Coronary artery (tissue), 2 donors: Measurements from ENCODE around the gene TCEA2.

Source experiments
- DNase-seq: peaks from one replicate; pipeline ENCODE4 v3.0.0-alpha.2; 2017; ENCODE audit warnings: low spot score
- H3K27ac ChIP-seq, 2 donors: fragments of 200-600 bp; sonication (generic); one replicate each; pipeline ENCODE4 v1.5.1; 2016 to 2019
- H3K4me3 ChIP-seq: fragments of 200-600 bp; sonication (generic); 2 replicates; pipeline ENCODE4 v1.5.1; 2016; ENCODE audit warnings: mild to moderate bottlenecking, moderate library complexity
- CTCF ChIP-seq: fragments of 200-600 bp; sonication (generic); IDR thresholded peaks from one replicate; pipeline ENCODE4 v1.5.1; 2019; ENCODE audit warnings: antibody characterized with exemption

The TCEA2 gene

GRCh38 chr20:64104667-64105451 lies 41.9 kb downstream of the TCEA2 start:
- Histone ChIP-seq H3K27ac (no peak overlapping the region), H3K4me3 (no peak overlapping the region)
- DNase-seq, result no peak
- TF ChIP-seq CTCF, result no peak

DNA sequence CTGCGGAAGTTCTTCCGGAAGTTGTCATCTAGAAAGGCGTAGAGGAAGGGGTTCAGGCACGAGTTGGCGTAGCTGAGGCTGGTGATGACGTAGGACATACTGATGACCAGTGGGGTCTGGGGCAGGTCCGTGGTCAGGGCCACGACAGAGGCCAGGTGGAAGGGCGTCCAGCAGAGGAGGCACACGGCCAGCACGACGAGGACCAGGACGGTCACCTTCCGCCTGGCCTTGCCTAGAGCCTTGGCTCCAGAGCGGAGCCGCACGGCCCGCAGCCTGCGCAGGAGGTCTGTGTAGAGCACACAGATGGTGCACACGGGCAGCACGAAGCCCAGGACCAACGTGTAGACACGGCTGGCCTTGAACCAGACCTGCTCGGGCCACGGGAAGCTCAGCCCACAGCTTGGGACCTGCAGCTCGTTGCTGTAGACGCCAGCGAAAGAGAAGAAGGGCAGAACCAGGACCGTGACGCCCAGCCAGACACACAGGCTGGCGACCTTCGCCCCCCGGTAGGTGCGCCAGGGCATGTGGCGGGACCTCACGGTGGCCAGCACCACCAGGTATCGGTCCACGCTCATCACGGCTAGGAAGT lies 42.9 kb downstream of the TCEA2 start:
- DNase-seq, result no peak
- no peak for TF ChIP-seq CTCF
- no peak overlapping the region for H3K4me3 ChIP-seq
- no peak overlapping the region for H3K27ac ChIP-seq

DNA sequence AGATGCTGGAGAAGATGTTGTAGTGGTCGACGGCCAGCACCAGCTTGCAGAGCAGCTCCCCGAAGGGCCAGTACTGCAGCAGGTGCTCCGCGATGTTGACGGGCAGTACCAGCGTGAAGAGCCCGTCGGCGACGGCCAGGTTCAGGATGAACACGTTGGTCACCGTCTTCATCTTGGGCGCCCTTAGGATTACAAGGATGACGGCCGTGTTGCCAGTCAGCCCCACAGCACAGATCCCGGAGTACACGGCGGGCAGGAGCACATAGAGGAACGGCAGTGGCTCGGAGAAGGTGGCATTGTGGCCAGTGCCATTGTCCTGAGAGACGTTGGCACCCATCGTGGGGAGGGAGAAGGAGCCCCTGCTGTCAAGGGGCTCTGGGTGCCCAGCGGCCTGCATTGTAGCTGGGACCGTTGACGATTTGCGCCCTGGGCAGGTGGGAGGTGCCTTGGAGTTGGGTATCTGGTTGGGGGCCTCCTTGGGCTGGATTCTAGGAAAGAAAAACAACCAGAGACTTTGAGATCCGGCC lies 43.5 kb downstream of the TCEA2 start:
- no peak for TF ChIP-seq CTCF
- no peak for DNase-seq
- H3K4me3 ChIP-seq, result no peak overlapping the region
- no peak overlapping the region for H3K27ac ChIP-seq

DNA sequence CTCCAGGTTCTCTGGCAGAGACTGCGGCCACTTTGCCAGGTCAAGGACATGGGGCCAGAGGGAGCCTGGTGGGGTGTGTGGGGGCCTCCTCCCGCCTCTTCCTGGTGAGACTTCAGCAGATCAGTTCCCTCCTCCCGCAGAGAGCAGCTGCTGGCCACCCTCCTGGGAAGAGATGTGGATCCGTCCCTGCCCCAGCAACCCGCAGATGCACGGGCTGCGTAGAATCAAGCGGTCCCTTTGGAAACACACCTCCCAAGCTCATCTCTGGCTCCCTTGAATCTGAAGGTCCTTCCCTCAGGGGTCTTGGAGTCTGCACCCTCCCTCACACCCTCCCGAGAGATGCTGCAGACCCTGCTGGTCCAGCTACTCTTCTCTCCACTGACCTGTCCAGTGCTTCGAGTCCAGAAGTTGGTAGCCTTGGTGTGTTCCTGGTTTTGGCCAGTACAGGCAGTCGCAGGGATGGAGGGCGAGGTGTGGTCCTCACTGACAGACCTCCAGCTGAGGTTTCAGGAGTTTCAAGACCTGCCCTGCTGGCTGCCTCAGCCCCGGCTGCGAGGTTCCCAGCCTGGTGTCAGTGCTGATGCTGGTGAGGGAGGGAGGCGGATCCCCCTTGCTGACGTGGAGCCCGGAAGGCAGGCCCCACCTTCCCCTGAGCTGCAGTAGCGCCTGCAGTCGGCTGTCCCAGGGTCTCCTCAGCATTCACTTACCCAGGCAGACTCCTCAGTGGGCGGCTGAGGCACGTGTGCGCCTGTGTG lies 44.2 kb downstream of the TCEA2 start, which contains the start of gene NPBWR2:
NPBWR2 (minus strand) TSS at position 585 of the 755 bp plus-strand sequence. CDS start 734 bp downstream, outside the sequence.
- TF ChIP-seq CTCF, result no peak
- H3K27ac ChIP-seq, result no peak within 1 kb of the TSS
- no peak within 1 kb of the TSS for H3K4me3 ChIP-seq
- no peak for DNase-seq

DNA sequence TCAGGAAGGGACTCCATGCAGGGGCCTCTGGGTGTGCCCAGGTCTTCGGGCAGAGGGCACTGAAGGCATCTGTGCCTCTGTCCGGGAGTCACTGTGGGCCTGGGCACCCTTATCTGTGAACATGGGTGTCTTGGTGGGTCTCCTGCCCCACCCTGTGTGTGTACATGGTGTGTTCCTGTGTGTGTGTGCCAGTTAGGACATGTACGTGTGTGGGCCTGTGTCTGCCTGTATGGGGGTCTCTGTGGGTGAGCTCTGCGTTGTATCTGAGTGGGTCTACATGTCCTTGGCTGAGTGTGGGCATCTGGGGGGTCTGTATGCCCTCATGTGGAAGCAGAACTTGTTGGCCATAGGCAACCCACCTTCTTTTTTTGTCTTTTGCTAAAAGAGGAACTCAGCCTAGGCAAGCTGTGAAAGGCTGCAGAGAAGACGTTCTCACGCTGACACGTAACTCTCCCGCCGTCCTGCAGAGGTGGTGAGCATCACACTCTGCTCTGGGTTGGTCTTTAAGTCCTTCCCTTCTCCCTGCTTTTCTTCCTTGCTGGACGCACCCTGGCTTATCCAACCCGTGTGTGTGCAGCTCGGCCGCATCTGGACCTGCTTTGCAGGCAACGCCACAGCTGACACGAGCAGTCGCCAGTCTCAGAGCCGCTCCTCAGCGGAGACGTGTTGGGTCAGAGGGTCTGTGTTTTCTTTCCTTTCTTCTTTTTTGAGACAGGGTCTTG lies 44.9 kb downstream of the TCEA2 start:
- Histone ChIP-seq H3K27ac (no peak overlapping the region), H3K4me3 (no peak overlapping the region)
- DNase-seq, result no peak
- no peak for TF ChIP-seq CTCF

DNA sequence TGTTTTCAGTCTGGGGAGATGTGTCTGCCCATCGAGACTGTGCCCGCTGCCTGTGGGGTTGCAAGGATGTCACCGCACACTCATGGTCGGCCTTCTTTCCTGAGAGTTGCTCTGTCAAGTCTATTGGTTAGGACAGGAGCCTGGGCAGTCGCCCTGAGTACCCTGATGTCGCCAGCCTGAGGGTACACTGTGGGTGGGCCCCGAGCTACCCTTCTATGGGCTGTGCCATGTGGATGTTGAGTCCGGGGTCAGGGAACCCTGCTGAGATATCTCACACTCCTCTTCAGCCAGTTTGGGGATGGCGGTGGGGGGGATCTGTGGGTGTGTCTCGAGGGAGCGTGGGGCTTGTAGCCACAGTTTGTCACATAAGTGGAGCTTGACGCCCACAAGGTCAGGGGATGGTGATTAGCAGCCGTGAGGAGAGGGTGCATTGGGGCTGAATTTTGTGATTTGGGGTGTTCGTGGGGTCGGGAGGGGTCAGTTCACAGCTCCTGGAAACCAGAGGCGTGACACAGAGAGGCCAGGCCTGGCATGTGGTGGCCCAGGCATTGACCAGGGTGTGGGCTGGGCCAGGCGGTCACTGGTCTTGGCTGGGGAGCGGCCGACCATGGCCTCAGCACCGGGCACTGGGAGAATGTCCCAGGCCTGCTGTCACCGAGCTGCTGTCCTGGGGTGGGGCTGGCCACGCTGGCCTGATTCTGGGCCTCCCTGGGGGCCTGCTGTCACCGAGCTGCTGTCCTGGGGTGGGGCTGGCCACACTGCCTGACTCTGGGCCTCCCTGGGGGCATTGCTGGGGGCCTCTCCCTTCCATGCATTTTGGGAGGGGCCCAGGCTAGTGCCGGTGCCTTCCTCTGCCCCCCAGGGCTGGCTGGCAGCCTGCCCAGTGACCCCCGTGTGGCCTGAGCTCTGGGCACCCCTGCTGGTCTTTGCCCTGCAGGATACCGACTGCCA lies 46.0 kb downstream of the TCEA2 start:
- no peak overlapping the region for H3K27ac ChIP-seq
- no peak overlapping the region for H3K4me3 ChIP-seq
- no peak for TF ChIP-seq CTCF
- no peak for DNase-seq
